GM21576 (cell line): Measurements from ENCODE around the gene CEBPZ.

ENCODE experiments used
- ATAC-seq: cut with Tn5 transposase; IDR thresholded peaks from one replicate; pipeline ENCODE4 v1.9.1; 2021; ENCODE audit warnings: mild to moderate bottlenecking, moderate library complexity; ENCODE audit not compliant: unreplicated experiment

Gene CEBPZ

DNA sequence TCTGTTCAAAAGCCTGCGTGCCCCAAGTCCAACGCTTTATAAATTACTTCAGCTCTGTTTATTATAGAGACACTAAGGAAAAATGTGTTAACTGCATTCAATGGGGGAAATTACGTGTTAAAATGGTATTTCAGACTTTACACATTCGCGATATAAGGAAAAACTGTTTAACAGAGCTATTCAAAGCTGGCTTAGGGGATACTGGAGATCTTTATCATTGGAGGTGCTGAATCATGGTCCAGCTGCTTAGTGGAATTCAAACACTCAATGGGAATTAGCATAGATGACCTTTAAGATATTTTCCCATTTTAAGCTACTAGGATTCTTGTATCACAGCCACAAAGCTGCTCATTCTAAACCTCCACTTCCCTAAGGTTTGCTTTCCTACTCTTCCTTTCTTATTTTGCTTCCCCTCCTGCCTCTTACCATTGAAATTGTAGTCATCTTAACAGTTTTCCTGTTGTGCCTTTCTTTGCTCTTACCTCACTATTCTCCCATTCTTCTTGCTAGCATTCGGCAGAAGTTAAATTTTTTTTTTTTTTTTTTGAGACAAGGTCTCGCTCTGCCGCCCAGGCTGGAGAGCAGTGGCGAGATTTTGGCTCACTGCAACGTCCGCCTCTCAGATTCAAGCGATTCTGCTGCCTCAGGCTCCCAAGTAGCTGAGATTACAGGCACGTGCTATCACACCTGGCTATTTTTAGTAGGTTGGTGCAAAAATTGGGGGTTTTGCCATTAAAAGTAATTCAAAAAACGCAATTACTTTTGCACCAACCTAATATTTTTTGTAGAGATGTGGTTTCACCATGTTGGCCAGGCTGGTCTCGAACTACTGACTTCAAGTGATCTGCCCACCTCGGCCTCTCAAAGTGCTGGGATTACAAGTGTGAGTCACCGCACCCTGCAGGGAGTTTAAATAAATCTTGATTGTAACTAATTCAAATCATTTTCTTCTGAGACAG, 49.4 kb downstream of the CEBPZ start:
- no peak for ATAC-seq

DNA sequence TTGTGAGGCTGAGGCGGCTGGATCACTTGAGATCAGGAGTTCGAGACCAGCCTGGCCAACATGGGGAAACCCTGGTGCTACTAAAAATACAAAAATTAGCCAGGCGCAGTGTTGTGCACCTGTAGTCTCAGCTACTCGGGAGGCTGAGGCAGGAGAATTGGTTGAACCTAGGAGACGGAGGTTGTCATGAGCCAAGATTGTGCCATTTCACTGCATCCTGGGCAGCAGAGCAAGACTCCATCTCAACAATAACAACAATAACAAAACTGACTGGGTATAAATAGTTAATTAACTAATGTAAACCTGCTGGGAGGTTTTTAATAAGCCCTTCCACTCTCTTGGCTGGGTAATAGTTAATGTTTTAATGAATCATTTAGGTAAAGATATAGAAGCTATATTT, 50.8 kb downstream of the CEBPZ start:
- no peak for ATAC-seq

DNA sequence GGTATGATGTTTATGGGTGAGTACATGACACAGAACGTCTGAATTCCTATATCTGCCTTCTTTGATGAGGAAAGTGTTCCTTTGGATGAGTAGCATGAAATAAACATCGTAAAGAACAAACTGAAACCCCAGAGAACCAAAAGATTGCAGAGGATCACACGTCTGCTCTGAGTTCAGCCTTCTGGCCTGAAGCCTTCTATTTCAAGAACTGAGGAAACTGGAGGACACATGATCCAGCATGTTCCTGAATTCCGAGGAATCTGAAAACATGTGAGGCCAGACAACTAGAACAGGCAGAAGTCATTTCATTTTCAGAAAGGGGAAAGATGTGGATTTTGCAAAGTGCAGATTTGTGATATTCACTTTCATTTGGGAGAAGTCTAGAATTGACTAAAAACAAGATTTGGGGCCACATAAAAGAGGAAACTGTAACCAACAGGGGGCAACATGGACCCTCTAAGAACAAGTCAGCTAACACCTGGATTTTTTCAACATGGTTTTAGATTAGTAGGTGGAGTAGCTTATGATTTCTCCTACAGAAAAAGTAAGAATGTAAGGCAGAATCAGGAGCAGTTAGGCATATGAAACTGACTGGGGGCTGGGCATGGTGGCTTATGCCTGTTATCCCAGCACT, 51.3 kb downstream of the CEBPZ start:
- no peak for ATAC-seq

DNA sequence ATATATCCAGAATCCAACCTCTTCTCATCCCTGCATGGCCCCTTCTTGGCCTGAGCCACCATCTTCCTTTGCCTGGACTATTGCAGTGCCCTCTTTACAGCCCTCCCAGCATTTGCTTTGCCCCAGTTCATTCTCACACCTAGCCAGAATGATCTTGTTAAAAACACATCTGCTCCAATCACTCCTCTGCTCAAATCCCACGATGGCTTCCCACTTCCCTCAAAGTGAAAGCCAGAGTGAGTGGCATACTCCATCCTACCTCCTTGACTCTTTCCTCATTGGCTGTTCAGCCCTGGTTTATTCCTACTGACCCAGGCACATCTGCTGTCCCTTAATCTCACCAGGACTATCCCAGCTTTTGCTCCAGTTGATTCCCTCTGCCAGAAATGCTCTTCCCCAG, 57.7 kb downstream of the CEBPZ start:
- no peak for ATAC-seq

DNA sequence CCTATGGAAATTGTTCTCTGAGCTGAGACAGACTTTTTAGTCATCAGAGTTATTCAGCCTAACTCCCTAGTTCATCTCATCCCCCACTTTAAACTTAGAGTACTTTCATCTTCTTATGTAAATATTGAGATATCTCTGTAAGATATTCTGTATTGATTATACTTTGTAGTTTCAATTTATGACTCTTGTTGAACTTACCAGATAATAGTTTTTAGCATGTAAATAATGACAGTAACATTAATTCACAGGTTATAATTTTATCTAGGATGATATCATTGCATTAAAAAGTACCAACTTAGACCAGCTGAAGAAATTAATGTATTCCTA, 59.8 kb downstream of the CEBPZ start:
- ATAC-seq = no peak

DNA sequence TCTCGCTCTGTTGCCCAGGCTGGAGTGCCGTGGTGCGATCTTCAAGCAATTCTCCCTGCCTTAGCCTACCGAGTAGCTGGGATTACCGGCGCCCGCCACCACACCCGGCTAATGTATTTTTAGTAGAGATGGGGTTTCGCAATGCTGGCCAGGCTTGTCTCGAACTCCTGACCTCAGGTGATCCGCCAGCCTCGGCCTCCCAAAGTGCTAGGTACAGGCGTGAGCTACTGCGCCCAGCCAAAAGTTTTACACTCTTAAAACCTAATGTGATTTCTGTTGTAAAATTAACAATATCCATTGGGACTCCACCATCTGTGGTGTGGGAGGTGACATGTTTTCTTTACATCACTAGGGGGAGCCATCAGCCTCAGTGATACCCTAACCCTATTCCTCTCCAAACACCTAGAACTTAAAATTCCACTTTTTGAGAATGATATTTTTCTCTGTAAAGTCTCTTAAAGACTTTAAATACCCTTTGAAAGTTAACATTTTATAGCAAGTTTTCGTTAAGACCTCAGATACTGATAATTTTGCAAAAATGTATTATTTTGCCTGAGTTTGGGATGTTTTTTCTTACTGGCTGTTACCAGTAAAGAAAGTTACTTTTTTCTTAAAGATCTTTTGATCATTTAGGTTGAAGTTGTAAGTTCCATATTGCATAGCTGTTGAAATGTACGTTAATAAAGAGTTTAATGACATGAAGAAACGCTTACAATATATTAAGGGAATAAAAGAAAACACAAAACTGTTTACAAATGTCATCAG, 63.0 kb downstream of the CEBPZ start:
- ATAC-seq = no peak

DNA sequence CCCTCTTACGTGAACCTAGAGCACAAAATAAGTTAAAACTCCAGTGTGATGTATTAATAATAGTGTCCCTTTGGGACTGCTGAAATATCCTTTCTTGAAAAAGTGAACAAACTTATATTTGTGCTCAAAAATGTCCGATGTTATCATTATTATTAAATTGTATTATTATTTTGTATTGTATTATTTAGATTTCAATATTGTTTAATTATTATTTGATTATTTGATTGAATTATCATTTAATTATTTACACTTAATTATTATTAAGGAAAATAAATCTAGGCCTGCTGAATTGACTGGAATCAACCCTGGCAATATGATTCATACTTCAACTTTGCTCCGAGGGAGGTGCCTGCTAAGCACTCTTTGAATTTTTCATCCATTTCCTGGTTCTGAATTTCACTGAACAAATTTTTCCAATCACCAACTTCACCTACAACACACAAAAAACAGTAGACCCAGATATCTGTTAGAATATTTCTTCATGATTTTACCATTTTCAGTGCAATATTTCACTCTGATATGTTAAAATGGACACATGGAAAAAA, 63.7 kb downstream of the CEBPZ start:
- ATAC-seq = no peak

DNA sequence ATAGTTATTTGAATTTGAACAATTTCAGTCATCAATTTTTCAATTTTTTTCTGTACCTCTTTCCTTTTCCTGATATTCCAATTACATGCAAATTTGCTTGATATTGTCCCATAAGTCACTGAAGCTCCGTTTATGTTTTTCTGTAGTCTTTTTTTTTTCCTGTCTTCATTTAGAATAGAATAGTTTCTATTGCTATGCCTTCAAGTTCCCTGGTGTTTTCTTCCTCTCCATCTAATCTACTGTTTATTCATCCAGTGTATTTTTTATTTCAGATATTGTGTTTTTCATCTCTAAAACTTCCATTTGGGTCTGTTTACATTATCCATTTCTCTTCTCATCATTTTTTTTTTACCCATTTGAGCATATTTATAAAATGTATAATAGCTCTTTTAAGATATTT, 66.6 kb downstream of the CEBPZ start:
- ATAC-seq = no peak

DNA sequence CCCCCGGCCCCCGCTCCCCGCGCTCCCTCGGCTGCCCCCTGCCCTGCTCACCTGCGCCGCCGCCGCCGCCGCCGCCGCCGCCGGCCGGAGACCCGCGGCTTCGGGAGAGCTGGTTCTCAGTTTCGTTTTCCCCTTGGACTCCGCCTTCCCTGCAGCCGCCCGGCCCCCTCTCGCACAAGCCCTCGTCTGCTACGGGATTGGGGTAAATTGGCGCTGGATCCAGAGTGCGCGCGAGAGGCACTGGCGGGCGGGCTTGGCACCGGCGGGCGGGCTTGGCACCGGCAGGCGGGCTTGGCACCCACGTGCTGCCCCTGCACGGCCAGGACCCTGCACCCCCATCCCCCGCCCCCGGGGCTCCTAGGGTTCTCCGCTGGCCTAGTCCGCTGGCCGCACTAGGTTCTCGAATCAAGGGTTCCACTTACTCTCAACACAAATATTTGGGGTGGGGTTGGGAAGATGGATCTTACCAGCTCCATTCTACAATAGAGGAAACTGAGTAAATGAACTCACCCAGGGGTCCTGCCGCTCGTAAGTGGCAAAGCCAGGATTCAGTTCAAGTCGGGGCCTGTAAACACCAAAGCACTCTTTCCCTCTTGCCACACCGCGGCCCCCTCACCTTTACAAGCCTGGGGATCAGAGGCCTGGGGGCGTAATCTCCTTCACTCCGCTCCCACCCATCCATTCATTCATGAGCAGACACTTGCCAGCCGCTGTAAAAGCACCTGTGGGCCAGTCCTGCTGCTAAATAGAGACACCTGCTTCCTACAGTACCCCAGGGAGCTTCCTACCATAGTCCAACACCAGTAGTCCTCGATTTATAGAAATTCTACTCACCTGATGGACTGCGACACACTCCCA, 74.3 kb downstream of the CEBPZ start, which contains the start of gene EIF2AK2:
TSS of gene EIF2AK2 (minus strand) at position 124 of the 858 bp plus-strand sequence. CDS start 9,174 bp downstream, outside the sequence.
- peak; percentile 73 for ATAC-seq

DNA sequence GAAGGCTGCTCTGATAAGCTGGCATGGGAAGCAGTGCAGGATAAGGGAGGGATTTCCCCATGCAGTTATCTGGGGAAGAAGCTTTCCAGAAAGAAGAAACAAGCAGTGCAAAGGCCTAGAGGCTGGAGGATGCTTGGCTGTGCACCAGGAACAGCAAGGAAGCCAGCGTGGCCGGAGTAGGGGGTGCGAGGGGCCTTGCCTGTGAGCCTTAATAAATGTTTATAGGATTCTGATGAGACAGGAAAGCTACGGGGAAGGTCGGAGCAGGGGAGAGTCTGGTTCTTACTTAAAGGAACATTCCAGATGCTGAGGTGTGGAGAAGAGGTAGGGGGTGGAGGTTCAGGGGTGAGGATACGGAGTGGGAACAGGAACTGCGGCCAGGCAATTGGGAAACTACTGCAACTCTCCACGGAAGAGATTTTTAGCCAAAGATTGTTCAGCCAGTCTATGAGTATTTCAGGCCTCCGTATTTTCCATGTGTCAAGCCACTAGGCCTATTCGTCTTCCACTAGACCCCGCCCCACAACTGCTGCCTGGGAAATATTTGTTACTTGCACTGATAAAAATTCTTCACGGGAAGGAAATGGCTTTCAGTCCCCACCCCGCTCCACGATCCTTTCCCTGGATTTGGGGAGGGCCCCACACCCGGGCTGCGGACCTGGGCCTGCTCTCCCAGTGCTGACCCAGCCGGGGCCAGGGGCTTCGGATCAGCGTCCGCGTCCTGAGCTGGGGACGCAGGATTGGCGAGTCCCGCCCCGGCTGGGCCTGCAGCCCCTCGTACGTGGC, 75.1 kb downstream of the CEBPZ start:
- ATAC-seq = peak; percentile 15

DNA sequence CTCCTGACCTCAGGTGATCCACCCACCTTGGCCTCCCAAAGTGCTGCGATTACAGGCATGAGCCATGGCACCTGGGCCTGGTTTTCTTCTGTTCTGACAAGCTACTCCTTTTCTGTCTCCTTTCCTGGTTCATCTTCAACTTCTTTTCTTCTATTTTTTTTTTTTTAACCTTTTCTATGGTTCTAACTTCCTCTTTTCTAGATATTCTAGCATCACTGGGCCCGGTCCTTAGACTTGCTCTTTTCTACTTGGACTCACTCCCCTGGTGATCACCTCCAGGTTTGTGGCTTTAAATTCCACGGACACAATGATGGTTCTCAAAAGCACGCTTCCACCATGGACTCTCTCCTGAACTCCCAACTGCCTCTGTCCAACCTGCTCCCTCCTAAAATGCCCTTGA, 76.6 kb downstream of the CEBPZ start:
- no peak for ATAC-seq

DNA sequence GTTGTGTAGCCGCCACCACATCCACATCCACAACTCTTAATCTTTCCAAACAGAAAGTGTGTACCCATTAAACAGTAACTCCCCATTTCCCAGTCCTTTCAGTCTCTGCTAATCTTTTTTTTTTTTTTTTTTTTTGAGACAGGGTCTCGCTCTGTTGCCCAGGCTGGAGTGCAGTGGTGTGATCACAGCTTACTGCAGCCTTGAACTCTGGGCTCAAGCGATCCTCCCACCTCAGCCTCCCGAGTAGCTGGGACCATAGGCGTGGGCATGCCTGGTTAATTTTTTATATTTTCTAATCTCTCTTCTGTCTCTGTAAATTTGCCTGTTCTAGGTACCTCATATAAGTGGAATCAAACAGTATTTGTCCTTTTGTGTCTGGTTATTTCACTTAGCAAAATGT, 78.2 kb downstream of the CEBPZ start:
- ATAC-seq = no peak
